ENCODE results near the gene ACSF2.

The ACSF2 gene

GRCh38 chr17:50479522-50480141 is 53.6 kb downstream of the ACSF2 start:
- Histone ChIP-seq H3K27ac (ENCODE audit: low read length) (no peak overlapping the region), H3K9me3 (ENCODE audit: control insufficient read depth in 2 of 2, low read length in 2 of 2) (no peaks in the 10 kb centered on the region), H3K36me3 (ENCODE audit: control insufficient read depth in 2 of 2, insufficient read depth in 2 of 2, low read length in 2 of 2) (peaks cover 13 to 25% of the 10 kb centered on the region in 2 donors), H3K27me3 (ENCODE audit: control insufficient read depth in 1 of 2, insufficient read depth in 2 of 2, low read length in 2 of 2) (peaks cover 4 to 5% of the 10 kb centered on the region in 2 donors), H3K4me3 (ENCODE audit: low read length in 2 of 2) (peak overlapping the region; percentile 87 to 98), H3K4me1 (ENCODE audit: control insufficient read depth, insufficient read depth, low read length) (peaks cover 30% of the 10 kb centered on the region), H3K9ac (ENCODE audit: low read length in 2 of 2) (peak overlapping the region; percentile 85 to 93)

GRCh38 chr17:50480142-50480764 is 54.2 kb downstream of the ACSF2 start:
- H3K27ac ChIP-seq (ENCODE audit: low read length): no peak overlapping the region
- H3K9ac ChIP-seq (ENCODE audit: low read length in 2 of 2): peak overlapping the region; percentile 3 to 93
- H3K9me3 ChIP-seq (ENCODE audit: control insufficient read depth in 2 of 2, low read length in 2 of 2): no peaks in the 10 kb centered on the region
- H3K4me1 ChIP-seq (ENCODE audit: control insufficient read depth, insufficient read depth, low read length): peaks cover 30% of the 10 kb centered on the region
- H3K27me3 ChIP-seq (ENCODE audit: control insufficient read depth in 1 of 2, insufficient read depth in 2 of 2, low read length in 2 of 2): peaks cover 4 to 5% of the 10 kb centered on the region in 2 donors
- H3K4me3 ChIP-seq (ENCODE audit: low read length in 2 of 2): peak overlapping the region in 1 of 2 donors; percentile 87
- peaks cover 19 to 29% of the 10 kb centered on the region in 2 donors for H3K36me3 ChIP-seq (ENCODE audit: control insufficient read depth in 2 of 2, insufficient read depth in 2 of 2, low read length in 2 of 2)

- no peaks in the 10 kb centered on the region for H3K9me3 ChIP-seq (ENCODE audit: control insufficient read depth in 2 of 2, low read length in 2 of 2)
- no peak overlapping the region for H3K27ac ChIP-seq (ENCODE audit: low read length)
- H3K36me3 ChIP-seq (ENCODE audit: control insufficient read depth in 2 of 2, insufficient read depth in 2 of 2, low read length in 2 of 2): peaks cover 22 to 34% of the 10 kb centered on the region in 2 donors
- H3K27me3 ChIP-seq (ENCODE audit: control insufficient read depth in 1 of 2, insufficient read depth in 2 of 2, low read length in 2 of 2): peaks cover 4 to 5% of the 10 kb centered on the region in 2 donors
- no peak overlapping the region for H3K9ac ChIP-seq (ENCODE audit: low read length in 2 of 2)
- peaks cover 30% of the 10 kb centered on the region for H3K4me1 ChIP-seq (ENCODE audit: control insufficient read depth, insufficient read depth, low read length)
- H3K4me3 ChIP-seq (ENCODE audit: low read length in 2 of 2): no peak overlapping the region
Measured at GRCh38 chr17:50480854-50481490, 55.0 kb downstream of the ACSF2 start.

GRCh38 chr17:50481648-50482047 is 55.6 kb downstream of the ACSF2 start:
- H3K27ac ChIP-seq (ENCODE audit: low read length): no peak overlapping the region
- peaks cover 1 to 3% of the 10 kb centered on the region in 2 donors for H3K27me3 ChIP-seq (ENCODE audit: control insufficient read depth in 1 of 2, insufficient read depth in 2 of 2, low read length in 2 of 2)
- peaks cover 22 to 34% of the 10 kb centered on the region in 2 donors for H3K36me3 ChIP-seq (ENCODE audit: control insufficient read depth in 2 of 2, insufficient read depth in 2 of 2, low read length in 2 of 2)
- H3K9me3 ChIP-seq (ENCODE audit: control insufficient read depth in 2 of 2, low read length in 2 of 2): no peaks in the 10 kb centered on the region
- no peak overlapping the region for H3K4me3 ChIP-seq (ENCODE audit: low read length in 2 of 2)
- no peak overlapping the region for H3K9ac ChIP-seq (ENCODE audit: low read length in 2 of 2)
- peaks cover 30% of the 10 kb centered on the region for H3K4me1 ChIP-seq (ENCODE audit: control insufficient read depth, insufficient read depth, low read length)

- H3K27ac ChIP-seq (ENCODE audit: low read length): peak overlapping the region; percentile 64
- H3K9ac ChIP-seq (ENCODE audit: low read length in 2 of 2): peak overlapping the region in 1 of 2 donors; percentile 44
- peaks cover 23 to 36% of the 10 kb centered on the region in 2 donors for H3K36me3 ChIP-seq (ENCODE audit: control insufficient read depth in 2 of 2, insufficient read depth in 2 of 2, low read length in 2 of 2)
- peaks cover 30% of the 10 kb centered on the region for H3K4me1 ChIP-seq (ENCODE audit: control insufficient read depth, insufficient read depth, low read length)
- no peak overlapping the region for H3K4me3 ChIP-seq (ENCODE audit: low read length in 2 of 2)
- H3K27me3 ChIP-seq (ENCODE audit: control insufficient read depth in 1 of 2, insufficient read depth in 2 of 2, low read length in 2 of 2): no peaks in the 10 kb centered on the region
- no peaks in the 10 kb centered on the region for H3K9me3 ChIP-seq (ENCODE audit: control insufficient read depth in 2 of 2, low read length in 2 of 2)
Measured at GRCh38 chr17:50482110-50482509, 56.1 kb downstream of the ACSF2 start.

- peak overlapping the region in 1 of 2 donors; percentile 28 for H3K4me3 ChIP-seq (ENCODE audit: low read length in 2 of 2)
Measured at GRCh38 chr17:50482516-50482915, 56.5 kb downstream of the ACSF2 start.

GRCh38 chr17:50483266-50483665 is 57.2 kb downstream of the ACSF2 start:
- Histone ChIP-seq H3K9me3 (ENCODE audit: control insufficient read depth in 2 of 2, low read length in 2 of 2) (no peaks in the 10 kb centered on the region), H3K36me3 (ENCODE audit: control insufficient read depth in 2 of 2, insufficient read depth in 2 of 2, low read length in 2 of 2) (peaks cover 28 to 40% of the 10 kb centered on the region in 2 donors), H3K27ac (ENCODE audit: low read length) (no peak overlapping the region), H3K4me3 (ENCODE audit: low read length in 2 of 2) (no peak overlapping the region), H3K27me3 (ENCODE audit: control insufficient read depth in 1 of 2, insufficient read depth in 2 of 2, low read length in 2 of 2) (no peaks in the 10 kb centered on the region), H3K4me1 (ENCODE audit: control insufficient read depth, insufficient read depth, low read length) (peaks cover 27% of the 10 kb centered on the region), H3K9ac (ENCODE audit: low read length in 2 of 2) (peak overlapping the region in 1 of 2 donors; percentile 44)

More at GRCh38 chr17:50482516-50482915, 56.5 kb downstream of the ACSF2 start:
- Histone ChIP-seq H3K36me3 (ENCODE audit: control insufficient read depth in 2 of 2, insufficient read depth in 2 of 2, low read length in 2 of 2) (peaks cover 27 to 36% of the 10 kb centered on the region in 2 donors), H3K9me3 (ENCODE audit: control insufficient read depth in 2 of 2, low read length in 2 of 2) (no peaks in the 10 kb centered on the region), H3K27me3 (ENCODE audit: control insufficient read depth in 1 of 2, insufficient read depth in 2 of 2, low read length in 2 of 2) (no peaks in the 10 kb centered on the region), H3K4me1 (ENCODE audit: control insufficient read depth, insufficient read depth, low read length) (peaks cover 30% of the 10 kb centered on the region), H3K27ac (ENCODE audit: low read length) (peak overlapping the region; percentile 64), H3K9ac (ENCODE audit: low read length in 2 of 2) (peak overlapping the region in 1 of 2 donors; percentile 44)

- H3K36me3 ChIP-seq (ENCODE audit: control insufficient read depth in 2 of 2, insufficient read depth in 2 of 2, low read length in 2 of 2): peaks cover 28 to 40% of the 10 kb centered on the region in 2 donors
- H3K9me3 ChIP-seq (ENCODE audit: control insufficient read depth in 2 of 2, low read length in 2 of 2): no peaks in the 10 kb centered on the region
- no peaks in the 10 kb centered on the region for H3K27me3 ChIP-seq (ENCODE audit: control insufficient read depth in 1 of 2, insufficient read depth in 2 of 2, low read length in 2 of 2)
- no peak overlapping the region for H3K9ac ChIP-seq (ENCODE audit: low read length in 2 of 2)
- no peak overlapping the region for H3K27ac ChIP-seq (ENCODE audit: low read length)
- no peak overlapping the region for H3K4me3 ChIP-seq (ENCODE audit: low read length in 2 of 2)
- H3K4me1 ChIP-seq (ENCODE audit: control insufficient read depth, insufficient read depth, low read length): peaks cover 22% of the 10 kb centered on the region
Measured at GRCh38 chr17:50484386-50485155, 58.6 kb downstream of the ACSF2 start.

GRCh38 chr17:50487213-50488096 is 61.4 kb downstream of the ACSF2 start:
- peaks cover 28 to 30% of the 10 kb centered on the region in 2 donors for H3K36me3 ChIP-seq (ENCODE audit: control insufficient read depth in 2 of 2, insufficient read depth in 2 of 2, low read length in 2 of 2)
- H3K27ac ChIP-seq (ENCODE audit: low read length): no peak overlapping the region
- no peak overlapping the region for H3K9ac ChIP-seq (ENCODE audit: low read length in 2 of 2)

More at GRCh38 chr17:50487213-50488096, 61.4 kb downstream of the ACSF2 start:
- H3K9me3 ChIP-seq (ENCODE audit: control insufficient read depth in 2 of 2, low read length in 2 of 2): no peaks in the 10 kb centered on the region
- no peaks in the 10 kb centered on the region for H3K27me3 ChIP-seq (ENCODE audit: control insufficient read depth in 1 of 2, insufficient read depth in 2 of 2, low read length in 2 of 2)
- H3K4me1 ChIP-seq (ENCODE audit: control insufficient read depth, insufficient read depth, low read length): peaks cover 11% of the 10 kb centered on the region
- H3K4me3 ChIP-seq (ENCODE audit: low read length in 2 of 2): no peak overlapping the region
